Measurements from ENCODE around the gene STIM1.
"Not testable (repeated sequence)": the region's sequence is repeated elsewhere in the genome, so short reads cannot be mapped to it uniquely, and the experiment has no call there.

STIM1 gene

GRCh38 chr11:4111834-4112233 lies 256.4 kb downstream of the STIM1 start:
- DNase-seq (ENCODE audit: low spot score), result no peak

- no peak for DNase-seq (ENCODE audit: low spot score)
These were observed 259.7 kb downstream of the STIM1 start for GRCh38 chr11:4115128-4115527.

GRCh38 chr11:4118107-4118506 lies 262.6 kb downstream of the STIM1 start:
- no peak for DNase-seq (ENCODE audit: low spot score)

GRCh38 chr11:4123218-4123617 lies 267.8 kb downstream of the STIM1 start:
- no peak for DNase-seq (ENCODE audit: low spot score)

DNA sequence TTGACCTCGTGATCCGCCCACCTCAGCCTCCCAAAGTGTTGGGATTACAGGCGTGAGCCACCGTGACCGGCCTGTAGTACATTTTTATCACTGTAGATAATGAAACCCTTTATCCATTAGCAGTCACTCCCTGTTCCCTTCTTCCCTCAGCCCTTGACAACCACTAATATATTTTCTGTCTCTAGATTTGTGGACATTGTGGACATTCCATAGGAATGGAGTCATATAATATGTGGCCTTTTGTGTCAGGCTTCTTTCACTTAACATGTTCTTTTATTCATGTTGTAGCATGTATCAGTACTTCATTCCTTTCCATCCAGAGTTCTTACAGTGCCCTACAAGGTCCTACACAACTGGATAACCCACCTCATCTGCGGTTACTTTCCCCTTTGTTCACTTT lies 269.7 kb downstream of the STIM1 start:
- DNase-seq (ENCODE audit: low spot score), result no peak

GRCh38 chr11:4127357-4127756 lies 271.9 kb downstream of the STIM1 start:
- DNase-seq (ENCODE audit: low spot score), result no peak

GRCh38 chr11:4130219-4130618 lies 274.8 kb downstream of the STIM1 start:
- DNase-seq (ENCODE audit: low spot score), result not testable (repeated sequence)

DNA sequence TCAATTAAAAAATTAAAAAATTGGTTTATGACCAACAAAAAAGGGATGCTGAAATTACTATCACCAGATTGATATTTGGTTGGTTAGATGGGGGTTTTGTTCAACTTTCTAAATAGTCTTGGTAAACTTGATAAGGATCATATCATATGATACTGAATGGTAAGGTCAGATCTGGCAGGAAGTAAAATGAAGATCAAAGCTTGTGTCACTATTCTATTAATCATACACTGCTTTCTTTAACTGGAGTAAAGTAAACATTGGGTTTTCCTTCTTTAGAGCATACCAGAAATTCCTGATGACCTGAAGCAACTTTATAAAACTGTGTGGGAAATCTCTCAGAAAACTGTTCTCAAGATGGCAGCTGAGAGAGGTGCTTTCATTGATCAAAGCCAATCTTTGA lies 279.3 kb downstream of the STIM1 start:
- no peak for DNase-seq (ENCODE audit: low spot score)

DNA sequence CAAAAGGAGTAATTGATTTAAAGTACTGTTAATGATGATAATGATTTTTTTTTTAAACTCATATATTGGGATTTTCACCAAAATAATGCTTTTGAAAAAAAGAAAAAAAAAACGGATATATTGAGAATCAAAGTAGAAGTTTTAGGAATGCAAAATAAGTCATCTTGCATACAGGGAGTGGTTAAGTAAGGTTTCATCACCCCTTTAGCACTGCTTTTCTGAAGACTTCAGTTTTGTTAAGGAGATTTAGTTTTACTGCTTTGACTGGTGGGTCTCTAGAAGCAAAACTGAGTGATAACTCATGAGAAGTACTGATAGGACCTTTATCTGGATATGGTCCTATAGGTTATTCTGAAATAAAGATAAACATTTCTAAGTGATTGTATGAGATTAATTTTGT lies 283.0 kb downstream of the STIM1 start:
- DNase-seq (ENCODE audit: low spot score), result no peak

GRCh38 chr11:4140067-4140636 lies 284.7 kb downstream of the STIM1 start:
- DNase-seq (ENCODE audit: low spot score), result no peak
